GM18868 (cell line): Measurements from ENCODE around the gene CBX8.

ENCODE experiments used
- ATAC-seq: cut with Tn5 transposase; IDR thresholded peaks from one replicate; pipeline ENCODE4 v1.9.1; 2021; ENCODE audit warnings: mild to moderate bottlenecking, moderate library complexity; ENCODE audit not compliant: unreplicated experiment

The CBX8 gene

DNA sequence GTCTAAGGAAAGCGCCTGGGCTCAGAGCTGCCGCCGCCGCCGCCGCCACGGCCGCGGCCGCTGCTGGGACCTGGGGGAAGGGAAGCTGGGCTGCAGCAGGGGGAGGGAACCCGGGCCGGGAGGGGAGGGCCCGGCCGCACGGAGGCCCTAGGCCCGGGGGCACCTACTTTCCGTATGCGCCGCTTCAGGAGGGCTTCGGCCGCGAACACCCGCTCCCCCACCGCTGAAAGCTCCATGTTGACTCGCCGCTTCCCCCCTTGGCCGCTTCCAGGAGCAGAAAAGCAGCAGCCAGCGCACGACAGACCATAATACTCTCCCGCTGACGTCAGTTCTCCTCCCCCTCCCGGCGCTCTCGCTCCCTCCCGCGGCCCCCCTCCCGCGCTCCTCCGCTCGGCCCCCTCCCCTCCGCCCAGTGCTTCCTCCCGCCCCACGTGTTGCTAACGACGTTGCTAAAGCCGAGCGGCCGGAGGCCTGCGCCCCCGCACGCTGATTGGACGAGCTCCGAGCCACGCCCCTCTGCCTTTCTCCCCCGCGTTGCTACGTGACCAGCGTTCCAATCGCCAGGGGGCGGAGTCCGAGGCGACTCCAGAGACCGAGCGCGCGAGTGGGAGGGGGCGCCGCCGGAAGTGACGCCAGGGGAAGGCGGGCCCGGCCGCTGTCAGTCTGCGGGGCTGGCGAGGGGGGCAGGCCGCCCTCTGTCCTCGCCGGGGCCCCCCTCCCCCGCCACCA lies at the start of gene CBX8:
TSS of gene CBX8 (minus strand) at position 315 of the 729 bp plus-strand sequence. CDS start at position 236, 79 bp downstream.
- peak; percentile 85 for ATAC-seq

GRCh38 chr17:79845601-79845949 lies 48.7 kb upstream of the CBX8 start:
- ATAC-seq, result no peak

GRCh38 chr17:79844869-79845600 lies 48.2 kb upstream of the CBX8 start:
- ATAC-seq, result no peak

DNA sequence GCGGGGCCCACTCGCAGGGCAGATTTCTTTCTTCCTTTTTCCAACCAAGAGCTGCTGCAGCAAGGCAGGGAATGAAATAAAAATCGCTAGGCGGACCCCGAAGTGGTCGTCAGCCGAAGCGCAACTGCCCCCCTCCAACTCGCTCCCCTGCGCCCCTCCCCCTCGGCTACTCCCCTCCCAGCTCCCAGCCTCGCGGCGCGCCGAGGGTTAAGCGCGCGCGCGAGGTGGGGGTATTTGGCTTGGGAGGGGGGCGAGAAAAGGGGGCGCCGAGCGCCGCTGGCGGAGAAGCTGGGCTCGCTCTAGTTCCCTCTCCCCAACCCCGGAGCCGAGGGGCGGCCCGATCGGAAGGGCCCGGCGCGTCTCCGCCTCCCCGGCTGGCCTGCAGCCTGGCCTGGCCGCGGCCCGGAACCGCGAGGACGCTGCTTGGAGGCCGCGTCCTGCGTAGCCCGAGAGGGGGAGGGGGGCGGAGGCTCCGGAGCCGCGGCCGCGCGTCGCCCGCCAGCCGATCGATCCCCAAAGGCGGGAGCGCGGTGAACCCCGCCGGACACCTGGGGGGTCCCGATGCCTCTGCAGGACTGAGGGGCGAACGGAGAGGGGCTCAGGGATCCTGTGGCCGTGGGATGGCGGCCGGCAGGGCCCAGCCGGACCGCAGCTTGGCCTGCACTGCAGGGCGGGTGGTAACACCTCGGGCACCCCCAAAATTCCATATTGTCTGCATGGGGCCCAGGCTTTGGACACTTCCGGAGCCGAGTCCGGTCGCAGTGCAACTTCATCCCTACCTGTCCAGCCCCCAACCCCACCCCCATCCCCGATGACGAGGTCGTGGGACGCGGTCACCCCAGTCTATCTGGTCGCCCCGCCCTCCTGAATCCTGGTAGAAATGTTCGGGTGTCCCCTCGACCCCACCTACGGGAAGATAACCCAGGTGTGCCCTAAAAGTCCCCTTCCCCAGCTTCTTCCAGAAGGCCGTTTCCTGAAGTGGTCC lies 47.2 kb upstream of the CBX8 start:
- no peak for ATAC-seq

DNA sequence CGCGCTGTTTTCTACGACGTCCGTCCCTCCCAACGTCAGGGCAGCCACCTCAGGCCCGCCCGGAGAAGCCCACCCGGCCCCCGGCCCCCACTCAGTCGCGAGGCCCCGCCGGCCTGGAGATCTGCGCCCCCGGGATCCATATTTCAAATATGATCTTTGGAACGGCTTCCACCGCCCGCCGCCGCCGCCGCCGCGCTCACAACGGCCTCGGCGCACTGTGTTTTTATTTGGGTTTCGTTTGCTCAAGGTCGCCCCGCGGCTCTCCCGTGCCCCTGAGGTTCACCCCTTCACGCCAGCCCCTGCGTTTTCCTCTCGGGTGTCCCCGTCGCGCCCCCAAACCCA lies 46.6 kb upstream of the CBX8 start:
- ATAC-seq, result no peak

GRCh38 chr17:79842656-79843473 lies 46.0 kb upstream of the CBX8 start:
- ATAC-seq, result no peak

- no peak for ATAC-seq
Observed at GRCh38 chr17:79842136-79842655, 45.3 kb upstream of the CBX8 start.

DNA sequence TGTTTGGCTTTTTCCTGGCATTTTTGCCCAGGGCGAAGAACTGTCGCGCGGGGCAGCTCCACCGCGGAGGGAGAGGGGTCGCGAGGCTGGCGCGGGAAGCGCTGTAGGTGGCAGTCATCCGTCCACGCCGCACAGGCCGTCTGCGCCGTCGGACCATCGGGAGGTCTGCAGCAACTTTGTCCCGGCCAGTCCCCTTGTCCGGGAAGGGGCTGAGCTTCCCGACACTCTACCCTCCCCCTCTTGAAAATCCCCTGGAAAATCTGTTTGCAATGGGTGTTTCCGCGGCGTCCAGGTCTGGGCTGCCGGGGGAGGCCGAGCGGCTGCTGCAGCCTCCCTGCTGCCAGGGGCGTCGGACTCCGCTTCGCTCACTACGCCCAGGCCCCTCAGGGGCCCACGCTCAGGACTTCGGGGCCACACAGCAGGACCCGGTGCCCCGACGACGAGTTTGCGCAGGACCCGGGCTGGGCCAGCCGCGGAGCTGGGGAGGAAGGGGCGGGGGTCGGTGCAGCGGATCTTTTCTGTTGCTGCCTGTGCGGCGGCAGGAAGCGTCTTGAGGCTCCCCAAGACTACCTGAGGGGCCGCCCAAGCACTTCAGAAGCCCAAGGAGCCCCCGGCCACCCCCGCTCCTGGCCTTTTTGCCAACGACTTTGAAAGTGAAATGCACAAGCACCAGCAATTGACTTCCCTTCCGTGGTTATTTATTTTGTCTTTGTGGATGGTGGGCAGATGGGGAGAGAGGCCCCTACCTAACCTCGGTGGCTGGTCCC lies 44.7 kb upstream of the CBX8 start:
- ATAC-seq, result no peak

DNA sequence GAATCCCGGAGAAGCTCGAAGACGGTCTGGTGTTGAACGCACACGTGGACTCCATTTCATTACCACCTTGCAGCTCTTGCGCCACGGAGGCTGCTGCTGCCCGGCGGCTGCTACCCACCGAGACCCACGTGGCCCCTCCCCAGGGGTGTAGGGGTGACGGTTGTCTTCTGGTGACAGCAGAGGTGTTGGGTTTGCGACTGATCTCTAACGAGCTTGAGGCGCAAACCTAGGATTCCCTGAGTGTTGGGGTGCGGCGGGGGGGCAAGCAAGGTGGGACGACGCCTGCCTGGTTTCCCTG lies 44.1 kb upstream of the CBX8 start:
- ATAC-seq, result no peak

DNA sequence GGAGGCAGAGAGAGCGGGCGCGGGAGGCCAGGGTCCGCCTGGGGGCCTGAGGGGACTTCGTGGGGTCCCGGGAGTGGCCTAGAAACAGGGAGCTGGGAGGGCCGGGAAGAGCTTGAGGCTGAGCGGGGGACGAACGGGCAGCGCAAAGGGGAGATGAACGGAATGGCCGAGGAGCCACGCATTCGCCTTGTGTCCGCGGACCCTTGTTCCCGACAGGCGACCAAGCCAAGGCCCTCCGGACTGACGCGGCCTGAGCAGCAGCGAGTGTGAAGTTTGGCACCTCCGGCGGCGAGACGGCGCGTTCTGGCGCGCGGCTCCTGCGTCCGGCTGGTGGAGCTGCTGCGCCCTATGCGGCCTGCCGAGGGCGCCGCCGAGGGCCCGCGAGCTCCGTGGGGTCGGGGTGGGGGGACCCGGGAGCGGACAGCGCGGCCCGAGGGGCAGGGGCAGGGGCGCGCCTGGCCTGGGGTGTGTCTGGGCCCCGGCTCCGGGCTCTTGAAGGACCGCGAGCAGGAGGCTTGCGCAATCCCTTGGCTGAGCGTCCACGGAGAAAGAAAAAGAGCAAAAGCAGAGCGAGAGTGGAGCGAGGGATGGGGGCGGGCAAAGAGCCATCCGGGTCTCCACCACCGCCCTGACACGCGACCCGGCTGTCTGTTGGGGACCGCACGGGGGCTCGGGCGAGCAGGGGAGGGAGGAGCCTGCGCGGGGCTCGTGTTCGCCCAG lies 43.6 kb upstream of the CBX8 start:
- ATAC-seq, result no peak

GRCh38 chr17:79839356-79840268 lies 42.7 kb upstream of the CBX8 start, which contains the start of gene CBX4:
Gene CBX4 (minus strand): TSS chr17:79839440. CDS start chr17:79839251, 189 bp downstream.
- peak; percentile 46 for ATAC-seq

- ATAC-seq, result peak; percentile 17
Observed at GRCh38 chr17:79838522-79839274, 41.8 kb upstream of the CBX8 start.

GRCh38 chr17:79837888-79838521 lies 41.1 kb upstream of the CBX8 start:
- ATAC-seq, result no peak

DNA sequence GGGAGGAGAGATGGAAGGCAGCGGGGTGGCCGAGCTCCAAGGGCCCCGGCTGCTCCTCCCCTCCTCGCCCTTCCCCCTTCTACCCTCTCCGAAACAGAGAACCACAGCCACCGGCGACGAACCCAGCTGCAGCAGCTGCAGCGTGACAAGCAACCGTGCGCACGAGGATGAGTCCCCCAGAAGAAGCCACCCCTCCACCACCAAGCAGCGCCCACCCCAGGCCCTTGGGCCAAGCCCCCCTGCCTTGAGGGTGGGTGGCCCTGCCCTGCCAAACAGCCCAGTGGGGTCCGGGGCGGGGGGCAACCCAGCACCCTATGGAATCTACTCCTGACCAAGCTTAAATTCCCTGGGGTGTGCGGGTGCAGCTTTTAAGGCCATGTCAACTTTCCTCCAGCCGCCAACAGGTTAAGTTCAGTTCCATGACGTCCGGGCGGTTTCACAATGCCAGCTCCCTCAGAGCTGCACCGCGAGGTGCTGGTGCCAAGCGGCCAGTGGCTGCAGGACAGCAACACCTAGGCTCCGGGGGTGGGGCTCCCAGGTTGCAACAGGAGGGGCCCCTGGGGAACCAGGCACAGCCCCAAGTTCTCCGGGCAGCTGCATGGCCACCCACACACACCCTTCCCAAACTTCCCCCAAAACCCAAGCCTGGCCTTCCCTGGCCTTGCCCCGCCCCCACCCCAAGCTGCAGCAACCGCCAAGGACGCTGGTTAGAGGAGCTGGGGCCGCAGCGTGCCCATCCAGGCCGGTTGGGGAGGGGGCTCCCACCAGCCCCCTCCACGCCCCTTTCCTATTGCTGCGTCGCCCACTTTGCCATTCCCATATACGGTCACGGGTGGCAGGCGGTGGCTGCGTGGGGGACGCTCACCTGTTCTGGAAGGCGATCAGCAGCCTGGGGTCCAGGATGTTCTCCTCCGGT lies 40.4 kb upstream of the CBX8 start:
- ATAC-seq, result no peak

DNA sequence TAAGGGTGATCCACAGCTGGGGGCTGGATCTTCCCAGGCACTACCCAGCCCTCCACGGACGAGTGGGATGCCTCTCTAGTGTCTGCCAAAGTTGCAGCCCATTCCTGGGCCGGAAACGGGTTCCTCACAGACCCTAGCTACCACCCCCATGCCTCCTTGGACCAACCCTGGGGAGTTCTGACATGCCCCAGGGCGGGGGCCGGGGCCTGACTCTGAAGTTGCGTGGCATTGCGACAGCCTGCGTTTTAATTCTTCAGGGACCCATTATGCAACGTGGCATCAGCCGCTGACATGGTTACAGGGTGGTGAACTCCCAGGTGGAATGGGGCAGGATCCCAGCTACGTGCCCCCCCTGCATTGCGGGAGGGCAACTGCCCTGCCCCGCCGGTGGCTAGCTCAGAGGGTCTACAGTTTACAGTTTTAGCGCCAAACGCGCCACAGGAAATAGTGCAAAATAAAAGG lies 39.7 kb upstream of the CBX8 start:
- ATAC-seq, result no peak
